ENCODE measurements around the gene TMEM259. TPM values are rescaled to one million over a fixed set of nuclear protein-coding genes. Genes with fewer than 3 reads are reported as not detected.
A peak's percentile ranks its signal among the peaks of the same experiment; 100 is the strongest.

The TMEM259 gene
- total RNA-seq, 1 experiment from 2014 or later, result 46.9 TPM

DNA sequence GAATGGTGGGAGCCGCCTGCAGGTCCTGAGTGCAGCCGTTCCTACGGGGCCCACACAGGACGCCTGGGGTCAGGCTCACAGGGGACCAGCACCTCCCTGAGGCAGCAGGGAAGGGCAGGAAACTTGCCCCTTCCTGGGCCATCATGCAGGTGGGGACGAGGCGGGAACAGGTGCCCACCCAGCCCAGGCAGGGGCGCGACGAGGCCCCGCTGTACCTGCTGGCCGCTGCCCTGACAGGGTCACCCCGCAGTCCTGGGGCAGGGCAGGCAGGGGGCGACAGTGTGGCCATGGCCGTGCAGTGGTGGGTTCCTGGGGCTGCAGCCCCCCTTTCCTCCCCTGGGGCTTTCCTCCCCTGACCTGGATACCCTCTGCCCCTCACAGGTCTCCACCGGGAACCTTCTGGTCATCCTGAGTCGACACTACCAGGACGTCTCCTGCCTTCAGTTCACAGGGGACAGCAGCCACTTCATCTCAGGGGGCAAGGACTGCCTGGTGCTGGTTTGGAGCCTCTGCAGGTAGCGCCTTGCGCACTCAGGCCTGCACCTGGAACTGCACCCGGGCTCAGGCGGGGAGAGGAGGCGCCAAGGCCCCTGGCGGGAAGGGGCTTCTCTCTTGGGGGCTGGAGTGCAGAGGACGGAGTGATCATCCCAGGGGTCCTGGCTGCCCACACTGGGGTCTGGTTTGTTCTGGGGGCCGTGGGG is 31.4 kb downstream of the TMEM259 start:
- no peak for DNase-seq (ENCODE audit: low read depth)

DNA sequence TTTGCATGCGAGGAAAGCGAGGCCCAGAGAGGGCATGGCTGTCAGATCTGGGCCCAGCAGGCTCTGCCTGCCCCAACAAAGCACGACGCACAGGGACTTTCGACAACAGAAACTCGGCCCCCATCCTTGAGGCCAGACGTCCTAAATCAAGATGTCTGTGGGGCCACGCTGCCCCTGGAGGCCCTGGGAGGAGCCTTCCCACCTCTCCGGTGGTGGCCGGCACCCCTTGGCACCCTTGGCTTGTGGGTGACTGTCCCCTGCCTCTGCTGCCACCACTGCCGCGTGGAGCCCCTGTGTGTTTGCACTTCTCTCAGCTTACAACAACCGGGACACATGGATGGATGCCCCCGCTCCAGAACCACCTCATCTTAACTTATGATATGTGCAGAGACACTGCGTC is 32.4 kb downstream of the TMEM259 start:
- no peak for DNase-seq (ENCODE audit: low read depth)

DNA sequence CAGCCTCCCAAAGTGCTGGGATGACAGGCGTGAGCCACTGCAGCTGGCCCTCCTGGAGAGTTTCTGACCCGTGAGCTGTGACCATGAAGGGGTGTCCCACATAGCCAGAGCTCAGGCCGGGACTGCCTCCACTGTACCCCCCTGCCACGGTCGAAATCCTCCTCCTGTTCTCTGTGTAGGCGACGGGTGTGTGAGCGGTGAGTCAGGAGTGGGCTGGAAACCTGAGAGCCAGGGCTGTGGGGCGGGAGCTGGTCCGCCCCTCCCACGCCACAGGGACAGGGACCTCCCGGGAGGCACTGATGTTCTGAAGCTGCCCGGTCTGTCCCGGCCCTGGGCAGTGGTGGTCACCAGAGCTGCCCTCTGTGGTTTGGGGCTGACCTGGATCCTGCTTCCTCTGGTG is 32.8 kb downstream of the TMEM259 start:
- no peak for DNase-seq (ENCODE audit: low read depth)

DNA sequence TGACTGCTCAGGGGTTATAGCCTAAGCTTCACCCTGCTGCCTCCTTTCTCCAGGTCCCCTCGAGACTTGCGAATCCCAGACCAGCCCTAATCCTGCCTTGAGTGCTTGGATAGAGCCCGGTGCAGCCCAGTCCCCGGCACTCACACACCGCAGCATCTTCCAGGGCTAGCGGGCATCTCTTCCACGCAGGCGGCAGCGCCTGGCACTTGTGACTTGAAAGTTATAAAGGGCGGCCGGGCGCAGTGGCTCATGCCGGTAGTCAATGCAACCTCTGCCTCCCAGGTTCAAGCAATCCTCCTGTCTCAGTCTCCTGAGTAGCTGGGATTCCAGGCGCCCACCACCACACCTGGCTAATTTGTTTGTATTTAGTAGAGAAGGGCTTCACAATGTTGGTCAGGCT is 34.8 kb downstream of the TMEM259 start:
- DNase-seq (ENCODE audit: low read depth), result no peak

DNA sequence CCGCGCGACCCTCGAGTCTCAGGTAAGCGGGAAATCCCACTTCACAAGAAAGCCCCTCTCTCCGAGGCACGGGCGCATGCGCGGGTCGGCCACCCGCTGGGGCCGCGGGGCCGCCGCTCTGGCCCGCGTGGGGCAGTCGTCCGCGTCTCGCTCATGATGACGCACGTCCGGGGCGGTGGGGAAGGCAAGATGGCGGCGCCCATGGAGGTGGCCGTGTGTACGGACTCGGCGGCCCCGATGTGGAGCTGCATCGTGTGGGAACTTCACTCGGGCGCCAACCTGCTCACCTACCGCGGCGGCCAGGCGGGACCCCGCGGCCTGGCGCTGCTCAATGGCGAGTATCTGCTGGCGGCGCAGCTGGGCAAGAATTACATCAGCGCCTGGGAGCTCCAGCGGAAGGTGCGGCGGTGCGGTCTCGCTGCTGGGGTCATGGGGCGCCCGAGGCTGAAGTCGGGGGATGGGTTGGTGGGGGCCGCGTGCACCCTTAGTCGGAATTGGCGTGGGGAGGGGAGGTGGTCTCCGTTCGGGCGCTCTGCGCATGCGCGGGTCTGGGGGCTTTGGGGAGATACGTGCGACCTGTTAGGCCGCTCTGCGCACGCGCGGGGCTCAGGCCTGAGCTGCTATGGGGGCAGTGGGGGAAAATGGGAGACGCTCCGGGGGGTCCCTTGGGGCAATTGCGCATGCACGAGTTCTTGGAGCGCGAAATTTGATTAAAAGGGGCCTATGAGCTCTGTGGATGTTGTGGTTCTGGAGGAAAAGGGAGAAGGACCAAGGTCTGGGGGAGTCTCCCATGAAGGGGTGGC is 36.6 kb downstream of the TMEM259 start, which contains the start of gene WDR18:
TSS of gene WDR18 (plus strand) at position 181 of the 803 bp plus-strand sequence. CDS start at position 190, 9 bp downstream.
- DNase-seq (ENCODE audit: low read depth), result peak; percentile 84

DNA sequence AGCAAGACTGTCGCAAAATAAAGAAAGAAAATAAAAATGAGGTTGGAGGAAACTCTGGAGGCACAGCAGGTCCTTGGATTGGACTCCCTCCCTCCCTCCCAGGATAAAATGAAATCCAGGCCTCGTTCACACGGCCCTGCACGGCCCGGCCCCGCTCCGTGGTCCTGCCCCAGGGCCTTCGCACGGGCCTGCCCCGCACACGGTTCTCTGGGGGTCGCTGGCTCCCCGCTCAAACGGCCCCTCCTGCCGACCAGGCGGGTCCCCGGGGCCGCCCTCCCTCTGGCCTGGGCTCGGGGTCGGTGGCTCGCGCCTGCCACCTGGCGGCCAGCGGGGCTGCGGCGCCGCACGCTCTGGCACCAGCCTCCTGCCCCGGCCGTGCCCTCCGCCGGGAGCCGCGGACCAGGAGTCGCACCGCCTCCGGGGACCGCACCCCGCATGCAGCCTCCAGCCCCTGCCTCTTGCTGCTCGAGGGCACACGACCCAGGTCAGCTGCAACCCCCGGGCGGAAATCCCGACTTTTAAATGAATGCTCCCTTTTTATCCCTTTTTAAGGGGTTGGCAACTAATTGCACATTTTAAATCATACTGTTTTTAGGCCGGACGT is 38.3 kb downstream of the TMEM259 start:
- DNase-seq (ENCODE audit: low read depth), result peak; percentile 60

DNA sequence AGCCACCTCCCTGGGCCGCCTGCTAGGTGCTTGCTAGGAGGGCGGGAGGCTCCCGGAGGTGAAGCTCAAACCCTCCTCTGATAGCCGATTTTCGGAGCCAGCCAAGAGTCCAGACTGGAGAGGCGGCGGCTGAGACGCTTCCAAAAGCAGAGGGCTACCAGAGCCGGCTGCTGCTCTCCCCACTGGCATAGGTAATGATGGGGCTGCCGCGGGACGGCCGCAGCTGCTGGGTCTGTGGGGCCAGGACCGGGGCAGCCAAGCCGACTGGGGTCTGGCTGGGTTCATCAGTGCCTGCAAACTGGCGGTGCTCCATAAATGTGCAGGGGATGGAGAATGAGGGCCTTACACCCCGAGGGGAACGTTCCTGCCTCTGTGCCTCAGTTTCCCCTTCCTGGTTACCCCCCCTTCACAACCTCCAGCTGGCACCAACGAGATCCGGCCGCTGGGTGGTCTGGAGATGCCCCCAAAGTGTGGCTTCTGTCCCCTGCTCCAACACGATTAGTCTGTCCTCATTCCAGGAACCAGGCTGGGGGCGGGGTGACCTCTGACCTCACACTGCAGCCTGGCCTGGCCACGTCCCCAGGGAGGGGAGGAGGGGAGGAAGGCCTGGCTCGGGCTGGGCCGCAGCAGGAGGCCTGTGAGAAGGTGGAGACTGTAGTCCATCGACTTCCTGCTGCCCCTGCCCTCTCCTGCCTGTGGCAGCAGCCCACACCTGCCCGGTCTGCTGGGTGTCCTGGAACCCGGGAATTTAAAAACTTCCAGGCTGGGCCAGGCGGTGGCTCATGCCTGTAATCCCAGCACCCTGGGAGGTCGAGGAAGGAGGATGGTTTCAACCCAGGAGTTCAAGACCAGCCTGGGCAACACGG is 40.6 kb downstream of the TMEM259 start:
- DNase-seq (ENCODE audit: low read depth), result no peak

DNA sequence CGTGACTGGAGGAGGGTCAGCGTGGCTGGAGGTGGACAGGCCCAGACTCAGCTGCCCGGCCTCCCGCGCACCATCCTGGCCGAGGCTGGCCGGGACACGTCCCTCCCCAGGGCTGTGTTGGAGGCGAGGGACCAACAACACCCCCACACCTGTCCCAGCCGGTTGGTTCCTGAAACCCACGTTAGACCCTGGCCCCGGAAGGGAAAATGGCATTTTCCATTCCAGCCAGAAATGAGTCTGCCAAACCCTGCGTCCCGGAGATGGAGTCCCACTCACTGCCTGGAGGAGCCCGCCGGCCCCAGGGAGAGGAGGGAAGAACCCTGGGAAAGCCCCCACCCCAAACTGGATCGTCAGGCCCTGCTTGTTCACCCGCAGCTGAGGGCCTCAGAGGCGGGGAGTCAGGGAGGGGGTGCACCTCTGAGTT is 41.6 kb downstream of the TMEM259 start:
- no peak for DNase-seq (ENCODE audit: low read depth)

DNA sequence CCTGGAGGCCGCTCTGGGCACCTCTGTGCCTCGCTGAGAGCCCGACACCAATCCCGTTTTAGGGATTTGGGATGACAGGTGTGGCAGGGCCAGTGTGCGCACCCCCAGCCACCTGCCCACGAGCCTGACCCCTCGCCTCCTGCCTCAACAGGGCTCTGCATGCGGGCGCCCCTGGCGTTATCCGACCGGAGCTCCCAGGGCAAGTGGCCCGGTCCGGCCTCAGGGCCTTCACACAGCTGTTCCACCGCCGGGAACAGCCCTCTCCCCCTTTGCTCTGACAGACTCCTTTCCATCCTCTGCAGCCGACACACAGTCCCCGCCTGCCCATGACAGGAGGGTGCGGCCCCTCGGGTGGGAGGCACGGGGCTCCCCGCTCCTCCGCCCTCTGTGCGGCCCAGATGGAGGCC is 43.9 kb downstream of the TMEM259 start:
- DNase-seq (ENCODE audit: low read depth), result no peak

DNA sequence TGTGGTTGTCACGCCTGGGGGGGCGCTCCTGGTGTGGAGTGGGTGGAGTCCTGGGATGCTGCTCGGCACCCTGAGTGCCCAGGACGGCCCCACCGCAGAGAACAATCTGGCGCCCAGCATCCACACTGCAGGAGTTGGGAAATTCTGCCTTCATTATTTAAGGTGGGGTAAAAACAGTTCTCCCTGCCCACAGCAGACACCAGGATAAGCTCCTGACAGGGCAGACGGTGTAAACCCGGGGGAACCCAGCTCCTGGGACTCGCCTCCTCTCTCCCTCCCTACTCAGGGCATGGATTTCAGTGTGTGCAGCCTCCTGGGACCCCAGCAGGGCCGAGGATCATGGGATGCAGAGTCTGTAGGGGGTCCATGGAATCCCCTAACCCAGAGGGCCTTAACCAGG is 44.4 kb downstream of the TMEM259 start:
- DNase-seq (ENCODE audit: low read depth), result no peak

DNA sequence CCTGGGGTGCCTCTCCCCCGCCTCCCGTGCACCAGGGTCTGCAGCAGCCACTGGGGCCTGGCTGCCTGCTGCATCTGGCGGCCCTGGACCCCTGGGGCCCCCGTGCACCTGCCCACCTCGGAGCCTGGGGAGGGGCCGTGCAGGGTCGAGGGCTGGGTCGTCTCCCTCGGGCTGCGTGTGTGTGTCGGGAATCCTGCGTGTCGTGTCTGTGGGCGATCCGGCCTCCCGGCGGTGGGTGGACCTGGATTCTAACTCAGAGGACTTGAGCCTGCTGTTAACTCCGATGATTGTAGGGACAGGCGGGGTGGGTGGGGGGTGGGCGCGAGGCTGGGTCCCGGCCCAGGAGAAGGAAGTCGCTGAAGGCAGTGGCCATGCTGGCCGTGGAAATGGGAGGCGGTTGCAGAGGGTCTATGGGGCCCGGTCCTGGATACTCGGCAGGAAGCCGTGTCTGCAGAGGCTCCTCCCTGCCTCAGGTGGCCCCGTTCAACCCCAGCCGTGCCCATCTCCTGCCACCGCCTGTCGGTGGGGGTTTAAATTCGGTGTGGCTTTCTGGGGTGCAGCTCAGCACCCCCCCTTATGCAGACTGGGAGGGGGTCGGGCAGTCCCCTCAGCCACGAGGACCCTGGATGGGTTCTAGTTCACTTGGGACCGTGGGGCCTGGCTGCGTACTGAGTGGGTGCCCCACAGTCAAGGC is 46.2 kb downstream of the TMEM259 start:
- DNase-seq (ENCODE audit: low read depth), result no peak

DNA sequence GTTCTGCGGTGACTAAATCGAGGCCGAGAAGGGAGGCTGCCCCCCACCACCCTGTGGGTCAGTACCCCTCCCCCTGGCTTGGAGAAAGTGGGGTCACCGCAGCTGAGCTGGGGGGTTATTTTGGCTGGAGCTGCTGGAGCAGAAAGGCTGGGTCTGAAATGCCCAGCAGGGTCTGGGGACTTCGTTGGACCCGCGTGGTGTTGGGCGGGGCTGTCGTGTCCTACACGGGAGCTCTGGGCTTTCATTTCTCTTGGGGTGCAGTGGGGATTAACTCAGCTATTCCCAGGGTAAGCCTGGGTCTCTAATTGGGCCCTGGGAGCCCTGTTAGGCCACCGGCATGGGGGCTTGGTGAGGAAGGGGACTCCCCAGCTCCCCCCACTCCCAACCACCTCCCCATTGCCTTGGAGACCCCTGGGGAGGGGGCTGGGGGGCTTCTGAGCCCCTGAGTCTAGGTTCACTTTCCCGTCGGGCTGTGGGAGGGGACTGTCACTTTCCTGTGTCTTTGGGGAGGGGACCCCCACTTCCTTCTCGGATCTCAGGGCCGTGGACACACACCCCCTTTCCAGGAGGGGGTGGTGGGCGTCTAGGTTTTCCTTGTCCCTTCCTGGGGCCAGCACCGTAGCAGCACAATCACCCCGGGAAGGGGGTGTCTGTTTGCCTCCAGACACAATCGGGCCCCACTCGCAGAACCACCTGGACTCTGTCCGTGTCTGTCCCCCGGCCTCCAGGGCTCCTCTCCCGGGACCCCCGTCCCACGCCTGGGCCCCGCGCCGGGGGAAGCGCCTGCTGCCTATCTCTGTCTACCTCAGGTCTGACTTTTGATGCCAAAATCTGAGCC is 47.0 kb downstream of the TMEM259 start:
- no peak for DNase-seq (ENCODE audit: low read depth)

DNA sequence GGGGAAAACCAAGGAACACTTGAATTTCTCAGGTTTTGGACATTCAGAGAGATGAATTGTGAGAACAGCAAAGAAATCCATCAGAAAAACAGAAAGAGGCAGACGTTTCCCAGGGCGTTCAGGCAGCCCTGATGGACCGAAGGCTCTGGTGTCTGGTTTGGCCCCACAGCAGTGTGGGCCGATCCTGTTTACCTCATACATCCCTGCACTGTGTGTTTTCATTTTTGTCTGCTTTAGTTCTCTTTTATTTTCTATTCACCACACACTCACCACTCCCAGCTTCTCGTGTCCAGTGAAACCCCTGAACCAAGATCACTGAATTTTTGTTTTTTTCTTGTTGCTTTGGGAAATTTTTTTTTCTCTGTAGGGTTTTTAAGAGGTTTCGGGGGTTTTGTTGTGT is 48.6 kb downstream of the TMEM259 start:
- DNase-seq (ENCODE audit: low read depth), result no peak

DNA sequence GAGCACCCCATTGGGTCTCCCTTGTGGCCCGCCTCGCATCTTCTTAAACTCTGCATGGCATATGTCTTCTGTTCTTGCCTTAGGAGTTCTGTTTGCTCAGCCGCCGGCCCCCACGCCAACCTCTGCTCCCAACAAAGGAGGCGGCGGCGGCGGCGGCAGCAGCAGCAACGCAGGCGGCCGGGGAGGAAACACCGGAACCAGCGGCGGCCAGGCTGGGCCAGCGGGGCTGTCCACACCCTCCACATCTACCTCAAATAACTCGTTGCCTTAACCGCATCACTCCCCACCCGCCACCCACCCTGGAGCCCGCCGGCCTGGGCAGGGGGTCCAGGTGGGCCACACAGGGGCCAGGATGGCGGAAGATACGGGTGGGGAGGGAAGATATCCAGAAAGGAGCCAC is 49.1 kb downstream of the TMEM259 start:
- DNase-seq (ENCODE audit: low read depth), result no peak

DNA sequence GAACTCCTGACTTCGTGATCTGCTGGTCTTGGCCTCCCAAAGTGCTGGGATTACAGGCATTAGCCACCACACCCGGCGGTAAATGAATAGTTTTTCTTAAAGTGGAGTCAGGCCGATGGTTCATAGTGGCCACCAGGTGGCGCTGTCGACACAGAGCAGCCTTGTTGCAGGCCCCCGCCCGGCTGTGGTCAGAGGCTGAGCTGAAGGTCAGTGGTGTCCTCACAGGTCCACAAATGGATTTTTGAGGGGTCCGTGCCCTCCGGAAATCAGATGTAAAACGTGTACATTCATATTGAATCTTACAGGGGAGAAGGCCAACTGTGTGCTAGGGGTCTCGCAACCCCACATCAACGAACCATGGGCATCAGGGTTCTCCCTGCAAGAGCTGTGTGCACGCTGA is 50.2 kb downstream of the TMEM259 start:
- no peak for DNase-seq (ENCODE audit: low read depth)

DNA sequence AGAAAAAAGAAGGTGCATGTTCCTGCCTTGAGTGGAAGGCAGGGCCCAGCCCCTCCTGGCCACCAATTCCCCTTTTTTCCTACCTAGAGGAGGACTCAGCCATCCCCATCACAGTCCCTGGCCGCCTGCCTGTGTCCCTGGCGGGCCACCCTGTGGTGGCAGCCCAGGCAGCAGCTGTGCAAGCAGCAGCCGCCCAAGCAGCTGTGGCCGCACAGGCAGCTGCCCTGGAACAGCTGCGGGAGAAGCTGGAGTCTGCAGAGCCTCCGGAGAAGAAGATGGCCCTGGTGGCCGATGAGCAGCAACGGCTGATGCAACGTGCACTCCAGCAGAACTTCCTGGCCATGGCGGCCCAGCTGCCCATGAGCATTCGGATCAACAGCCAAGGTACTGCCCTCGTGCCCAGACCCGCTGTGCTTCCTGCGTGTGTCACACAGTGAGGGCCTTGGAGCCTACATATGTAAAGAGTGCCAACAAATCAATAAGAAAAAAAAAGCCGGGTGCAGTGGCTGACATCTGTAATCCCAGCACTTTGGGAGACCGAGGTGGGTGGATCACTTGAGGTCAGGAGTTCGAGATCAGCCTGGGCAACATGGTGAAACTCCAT is 54.3 kb downstream of the TMEM259 start:
- DNase-seq (ENCODE audit: low read depth), result no peak

DNA sequence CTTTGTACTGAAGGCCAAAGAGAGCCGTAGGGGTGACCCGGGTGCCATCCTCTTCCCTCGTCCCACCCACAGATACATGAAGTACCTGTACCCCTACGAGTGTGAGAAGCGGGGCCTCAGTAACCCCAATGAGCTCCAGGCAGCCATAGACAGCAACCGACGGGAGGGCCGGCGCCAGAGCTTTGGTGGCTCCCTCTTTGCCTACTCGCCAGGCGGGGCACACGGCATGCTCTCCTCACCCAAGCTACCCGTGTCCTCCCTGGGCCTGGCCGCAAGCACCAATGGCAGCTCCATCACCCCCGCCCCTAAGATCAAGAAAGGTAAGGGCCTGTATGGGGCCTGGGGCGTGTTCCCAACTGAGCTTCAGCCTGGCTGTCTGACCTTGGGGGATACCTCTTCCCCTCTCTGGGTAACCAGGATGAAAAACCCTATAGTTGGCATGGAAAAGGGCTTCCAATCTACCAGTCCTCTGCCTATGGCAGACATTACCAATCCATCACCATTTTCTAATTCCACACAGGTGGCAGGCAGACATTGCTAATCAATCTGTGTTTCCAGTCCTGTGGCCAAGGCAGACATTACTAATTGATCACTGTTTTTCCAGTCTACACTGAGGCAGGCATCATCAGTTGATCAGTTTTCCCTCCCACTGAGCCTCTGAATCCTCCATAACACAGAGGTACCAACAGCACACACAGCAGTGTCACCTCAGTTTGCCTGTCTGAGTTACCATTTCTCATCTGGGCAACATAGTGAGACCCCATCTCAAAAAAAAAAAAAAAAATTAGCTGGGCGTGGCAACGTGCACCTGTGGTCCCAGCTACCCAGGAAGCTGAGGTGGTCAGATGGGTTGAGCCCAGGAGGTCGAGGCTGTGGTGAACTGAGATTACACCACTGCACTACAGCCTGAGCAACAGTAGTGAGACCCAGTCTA is 55.9 kb downstream of the TMEM259 start:
- peak; percentile 34 for DNase-seq (ENCODE audit: low read depth)

DNA sequence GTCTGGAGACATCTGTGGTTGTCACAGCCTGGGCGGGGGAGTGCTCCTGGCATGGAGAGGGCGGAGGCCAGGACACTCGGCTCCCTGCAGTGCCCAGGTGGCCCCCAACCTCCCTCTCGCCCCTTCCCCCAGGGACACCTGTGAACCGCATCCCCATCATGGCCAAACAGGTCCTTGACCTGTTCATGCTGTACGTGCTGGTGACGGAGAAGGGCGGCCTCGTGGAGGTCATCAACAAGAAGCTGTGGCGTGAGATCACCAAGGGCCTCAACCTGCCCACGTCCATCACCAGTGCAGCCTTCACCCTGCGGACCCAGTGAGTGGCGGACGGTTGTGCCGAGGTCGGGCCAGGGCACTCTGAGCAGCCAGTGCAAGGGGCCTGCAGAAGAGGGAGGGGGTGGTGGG is 56.8 kb downstream of the TMEM259 start:
- DNase-seq (ENCODE audit: low read depth), result no peak

DNA sequence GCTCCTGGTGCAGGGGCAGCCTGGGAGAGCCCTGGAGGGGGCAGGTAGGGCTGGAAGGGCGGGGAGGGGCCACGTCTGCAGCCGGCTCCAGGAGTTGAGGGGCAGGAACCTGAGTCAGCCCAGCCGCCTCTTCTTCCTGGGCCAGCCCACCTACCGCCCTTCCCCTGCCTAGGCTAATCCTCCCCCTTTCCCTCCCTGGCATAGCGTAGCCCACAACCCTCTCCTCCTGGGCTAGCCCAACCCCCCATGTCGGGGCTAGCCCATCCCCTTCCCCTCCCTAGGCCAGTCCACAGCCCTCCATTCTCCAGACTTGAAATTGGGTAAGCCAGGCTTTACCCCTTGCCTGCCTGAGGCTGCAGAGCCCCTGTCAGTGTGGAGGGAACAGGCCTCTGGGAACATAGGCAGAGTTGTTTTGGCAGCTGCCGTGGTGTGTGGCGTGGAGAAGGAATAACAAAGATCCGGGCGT is 57.4 kb downstream of the TMEM259 start:
- DNase-seq (ENCODE audit: low read depth), result no peak
